A204.1 (cell line): Measurements from ENCODE around the gene MED26.

ENCODE experiments used
- FAIRE-seq: peaks from 2 replicates; lab custom pipeline; 2012; peaks lifted over from hg19 to GRCh38; lab: Jason Lieb, UNC

The MED26 gene

DNA sequence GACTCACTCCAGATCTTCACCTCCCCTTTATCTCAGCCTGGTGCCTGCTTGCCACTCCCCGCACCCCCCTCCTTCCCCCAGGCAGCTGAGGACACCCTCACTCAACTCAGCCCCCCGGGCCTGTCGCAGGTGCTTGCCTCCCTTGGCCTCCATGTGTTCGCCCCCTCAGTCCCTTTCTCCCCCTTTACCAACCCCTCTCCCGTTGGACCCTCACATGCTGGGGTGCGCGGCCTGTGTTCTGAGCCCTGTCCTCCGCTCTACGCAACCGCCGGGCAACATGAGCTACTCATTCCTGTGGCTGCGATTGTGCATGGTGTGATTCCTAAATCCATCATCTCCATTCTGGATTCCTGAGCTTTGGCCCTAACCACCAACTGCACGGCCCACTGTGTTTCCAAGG is 90.9 kb downstream of the MED26 start:
- no peak for FAIRE-seq

DNA sequence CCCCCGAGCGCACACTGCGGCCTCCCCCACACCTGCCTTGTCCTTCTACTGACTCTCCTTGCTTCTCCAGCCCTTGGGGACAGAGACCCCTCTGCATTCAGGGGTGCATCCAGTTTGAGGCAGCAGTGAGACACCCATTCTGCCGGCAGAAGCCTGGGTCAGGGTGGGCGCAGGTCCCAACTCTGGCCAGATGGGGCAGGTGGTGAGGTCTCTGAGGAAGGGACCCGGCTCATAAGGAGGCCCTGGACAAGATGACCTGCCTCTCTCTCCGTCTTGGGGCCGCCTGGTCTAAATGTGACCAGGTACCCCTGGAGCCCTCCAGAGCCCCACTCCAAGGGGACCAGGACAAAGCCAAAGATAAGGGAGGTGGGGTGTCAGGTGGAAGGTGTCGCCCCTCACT is 91.9 kb downstream of the MED26 start:
- no peak for FAIRE-seq

DNA sequence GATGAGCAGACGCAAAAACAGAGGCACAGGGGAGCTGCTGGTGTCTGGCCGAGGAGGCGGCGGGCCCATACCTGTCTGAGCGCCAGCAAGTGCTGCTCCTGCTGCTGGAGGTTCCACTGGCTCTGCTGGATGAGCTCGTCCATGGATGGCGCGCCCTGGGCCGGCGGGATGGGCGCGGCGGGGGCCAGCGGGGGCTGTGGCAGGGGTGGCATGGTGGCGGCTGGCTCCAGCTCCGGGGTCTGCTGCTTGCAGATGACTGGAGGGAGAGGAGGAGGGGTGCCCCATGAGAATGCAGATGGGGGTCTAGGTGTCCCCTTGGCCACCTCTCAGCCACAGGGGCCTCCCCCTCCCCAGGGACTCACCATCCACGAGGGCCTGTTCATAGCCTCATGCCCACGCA is 92.6 kb downstream of the MED26 start:
- no peak for FAIRE-seq

DNA sequence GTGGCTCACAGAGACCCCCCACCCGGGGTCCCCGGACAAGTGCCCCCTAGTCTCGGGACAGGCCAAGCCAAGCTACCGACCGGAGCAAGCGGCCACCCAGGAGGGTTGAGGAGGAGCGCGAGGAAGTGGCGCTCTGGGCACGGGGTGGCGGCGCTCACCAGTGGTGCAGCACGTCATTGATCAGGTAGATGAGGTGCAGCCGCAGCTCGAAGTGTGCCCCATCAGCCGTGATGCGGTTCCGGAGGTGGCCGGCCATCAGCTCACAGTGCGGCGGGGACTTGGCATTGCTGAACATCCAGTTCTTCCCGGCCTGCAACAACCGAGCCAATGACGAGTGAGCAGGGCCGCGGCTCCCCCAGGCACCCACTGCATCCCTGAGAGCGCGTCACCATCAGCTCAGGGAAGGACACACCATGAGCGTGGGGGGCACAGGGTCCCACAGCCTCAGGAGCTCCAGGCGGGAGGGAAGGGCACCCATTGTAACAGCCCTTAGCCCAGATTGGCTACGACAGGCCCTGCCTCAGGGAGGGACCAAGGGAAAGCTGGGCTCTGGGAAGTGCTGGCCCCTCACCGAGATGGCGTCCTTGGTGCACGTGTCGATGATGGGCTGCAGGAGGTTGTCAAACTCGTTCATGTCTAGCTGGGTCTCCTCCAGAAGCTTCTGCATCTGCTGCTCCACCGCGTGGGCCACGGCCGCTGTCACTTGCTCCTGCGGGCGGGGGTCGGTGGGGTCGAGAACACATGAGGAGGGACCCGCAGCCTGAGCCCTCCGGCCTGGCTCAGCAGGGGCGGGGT is 95.4 kb downstream of the MED26 start:
- no peak for FAIRE-seq

DNA sequence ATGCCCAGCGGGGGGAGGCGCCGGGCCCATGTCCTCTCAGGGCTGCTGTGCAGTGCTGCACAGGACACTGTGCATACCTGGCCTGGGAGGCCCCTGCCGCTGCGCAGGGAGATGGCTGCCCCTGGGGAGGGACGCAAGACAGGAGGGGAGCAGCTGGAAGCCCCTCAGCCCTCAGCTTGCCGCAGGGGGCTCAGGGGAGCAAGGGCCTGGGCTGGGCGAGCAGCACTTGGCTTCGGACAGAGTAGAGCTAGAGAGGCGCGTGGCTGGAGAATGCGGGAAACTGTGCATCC is 96.7 kb downstream of the MED26 start:
- no peak for FAIRE-seq

DNA sequence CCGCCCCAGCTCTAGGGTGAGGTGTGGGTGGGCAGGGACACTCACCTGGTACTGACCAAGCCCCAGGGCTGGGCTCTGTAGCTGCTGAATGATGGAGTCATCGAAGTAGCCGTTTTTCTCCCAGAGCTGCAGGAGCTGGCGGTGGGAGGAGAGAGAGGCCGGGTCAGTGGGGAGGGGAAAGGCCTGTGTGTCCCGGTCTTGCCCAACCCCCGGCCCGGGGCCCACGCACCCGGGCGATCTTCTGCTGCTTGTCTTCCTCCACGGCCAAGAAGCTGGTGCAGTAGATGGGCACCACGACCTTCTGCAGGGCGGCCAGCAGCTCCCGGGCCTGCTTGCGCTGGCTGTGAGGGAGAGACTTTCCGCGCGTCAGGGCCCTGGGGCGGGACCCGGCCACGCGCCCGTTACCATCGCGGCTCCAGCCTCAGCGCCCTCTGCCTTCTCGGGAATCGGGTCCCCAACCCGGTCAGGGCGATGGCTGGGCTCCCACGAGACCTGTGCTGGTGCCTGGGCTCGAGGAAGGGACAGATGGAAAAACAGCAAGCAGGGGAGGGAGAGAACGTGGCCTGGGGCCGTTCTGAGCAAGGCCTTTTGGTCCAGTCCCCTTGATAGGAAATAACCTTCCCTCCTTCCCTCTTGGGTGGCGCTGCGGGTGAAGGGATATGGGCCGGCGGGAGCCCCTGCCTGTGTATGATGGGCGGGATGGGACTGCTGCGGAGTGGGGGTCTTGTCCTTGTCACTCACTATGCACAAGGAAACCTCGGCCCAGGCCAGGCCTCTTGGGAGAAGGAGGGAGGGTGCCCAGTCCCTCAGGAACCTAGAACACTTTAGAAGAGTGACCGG is 97.2 kb downstream of the MED26 start:
- no peak for FAIRE-seq

DNA sequence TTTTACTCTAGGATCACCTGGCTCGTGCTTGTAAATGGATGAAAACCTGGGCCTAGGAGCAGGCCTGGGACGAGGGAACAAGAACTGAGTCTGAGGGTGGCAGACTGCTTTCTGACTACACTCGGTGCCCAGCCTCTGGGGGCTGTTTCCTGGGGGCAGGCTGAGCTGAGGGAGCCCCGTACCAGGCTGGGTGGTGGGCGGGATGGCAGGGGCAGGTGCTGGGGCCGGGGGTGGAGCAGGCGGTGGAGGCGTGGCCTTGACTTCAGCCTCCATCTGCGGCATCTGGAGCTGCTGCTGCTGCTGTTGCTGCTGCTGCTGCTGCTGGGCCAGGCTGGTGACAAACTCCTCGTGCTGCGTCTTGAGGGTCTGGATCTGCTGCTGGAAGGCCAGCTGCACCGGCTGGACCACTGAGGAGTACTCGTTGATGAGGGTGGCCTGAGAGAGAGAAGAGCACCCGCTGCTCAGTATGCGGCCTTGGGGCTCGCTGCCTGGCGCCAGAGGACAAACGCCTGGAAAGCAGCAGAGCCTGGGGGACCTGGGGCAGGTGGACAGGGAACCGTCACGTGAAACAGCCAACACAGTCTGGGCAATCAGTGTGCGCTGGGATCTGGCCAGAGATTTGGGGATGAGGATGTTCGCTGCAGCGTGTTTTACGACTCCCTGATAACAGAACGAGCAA is 98.4 kb downstream of the MED26 start:
- FAIRE-seq: no peak

DNA sequence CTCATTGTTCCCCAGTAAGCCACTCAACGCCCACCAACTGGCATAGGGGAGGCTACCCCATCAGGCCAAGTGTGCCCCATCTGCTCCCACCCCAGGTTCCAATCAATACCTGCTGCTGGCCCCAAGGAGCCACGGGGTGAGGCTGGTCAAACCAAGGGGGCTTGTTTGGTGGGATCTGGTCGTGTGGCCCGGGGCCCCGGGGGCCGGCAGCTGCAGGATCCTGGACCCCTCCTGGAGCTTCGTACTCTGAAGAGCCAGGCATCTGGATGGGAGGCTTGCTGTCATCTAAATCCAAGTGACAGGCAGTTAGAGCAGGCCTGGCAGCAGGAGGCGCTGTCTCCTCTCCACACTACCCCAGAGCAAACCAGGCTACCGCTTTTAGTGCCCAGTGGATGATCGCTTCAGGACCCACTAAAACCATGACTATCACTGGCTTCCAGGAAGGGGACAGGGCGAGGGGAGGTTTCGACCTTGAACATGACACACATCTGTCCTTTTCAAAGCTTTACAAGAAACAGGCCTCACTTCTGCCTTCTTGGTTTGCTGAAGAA is 100.0 kb downstream of the MED26 start:
- FAIRE-seq: no peak

DNA sequence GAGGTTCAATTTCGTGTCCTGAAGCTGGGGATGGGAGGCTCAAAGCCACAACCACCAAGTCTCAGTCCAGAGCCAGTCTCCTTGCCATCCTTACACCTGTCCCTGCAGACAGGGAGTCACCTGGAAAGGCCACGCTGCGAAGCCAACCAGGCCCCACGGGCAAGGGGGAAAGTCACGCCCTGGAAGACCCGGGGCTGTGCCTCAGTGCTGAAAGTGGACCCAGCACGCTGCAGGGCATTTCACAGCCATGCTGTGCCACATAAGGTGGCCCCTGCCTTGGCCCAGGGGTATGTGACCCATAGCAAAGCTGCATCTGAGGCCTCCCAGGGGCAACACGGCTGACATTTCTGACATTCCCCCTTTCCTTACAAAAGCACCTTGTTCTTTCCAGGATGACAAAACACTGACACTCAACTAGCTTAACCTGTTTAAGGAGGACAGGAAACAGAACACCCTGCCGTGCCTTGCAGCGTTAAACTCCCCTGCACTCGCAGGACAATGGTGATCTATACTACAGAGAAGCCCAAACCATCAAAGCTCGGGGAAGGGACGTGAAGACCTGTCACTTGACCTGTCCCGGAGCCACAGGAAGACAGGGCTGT is 100.6 kb downstream of the MED26 start:
- no peak for FAIRE-seq

DNA sequence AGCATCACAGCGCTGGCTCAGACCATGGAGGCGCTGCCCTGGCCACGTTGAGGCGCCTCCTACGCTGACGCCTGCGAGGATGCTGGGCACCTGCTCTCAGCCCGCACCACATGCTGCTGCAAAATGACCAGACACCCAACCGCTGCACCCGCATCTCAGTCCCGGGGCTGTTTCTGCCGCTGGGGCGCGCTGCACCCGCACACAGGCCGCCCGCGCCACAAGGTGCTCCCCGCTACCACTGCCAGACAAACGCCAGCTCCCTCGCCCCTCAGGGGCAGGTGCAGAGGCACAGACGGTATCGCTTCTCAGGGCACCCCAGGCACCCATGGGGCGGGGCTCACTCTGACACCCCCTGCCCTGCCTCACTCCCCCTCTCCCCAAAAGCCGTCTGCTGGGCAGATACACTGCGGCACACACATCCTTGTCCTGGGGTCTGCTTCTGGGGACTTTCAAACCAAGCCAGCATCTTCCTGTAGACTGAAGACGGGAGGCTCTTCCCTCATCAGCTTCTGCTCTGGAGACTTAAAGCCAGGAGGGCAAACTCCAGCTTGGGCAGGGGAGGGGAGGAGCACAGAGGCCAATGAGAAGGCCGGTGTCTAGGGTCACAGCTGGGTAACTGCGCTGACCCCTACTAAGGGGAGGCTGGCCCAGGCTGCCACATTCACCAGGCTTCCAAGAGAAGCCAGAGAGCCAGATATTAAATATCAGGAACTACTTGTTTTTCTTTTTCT is 102.1 kb downstream of the MED26 start:
- no peak for FAIRE-seq

DNA sequence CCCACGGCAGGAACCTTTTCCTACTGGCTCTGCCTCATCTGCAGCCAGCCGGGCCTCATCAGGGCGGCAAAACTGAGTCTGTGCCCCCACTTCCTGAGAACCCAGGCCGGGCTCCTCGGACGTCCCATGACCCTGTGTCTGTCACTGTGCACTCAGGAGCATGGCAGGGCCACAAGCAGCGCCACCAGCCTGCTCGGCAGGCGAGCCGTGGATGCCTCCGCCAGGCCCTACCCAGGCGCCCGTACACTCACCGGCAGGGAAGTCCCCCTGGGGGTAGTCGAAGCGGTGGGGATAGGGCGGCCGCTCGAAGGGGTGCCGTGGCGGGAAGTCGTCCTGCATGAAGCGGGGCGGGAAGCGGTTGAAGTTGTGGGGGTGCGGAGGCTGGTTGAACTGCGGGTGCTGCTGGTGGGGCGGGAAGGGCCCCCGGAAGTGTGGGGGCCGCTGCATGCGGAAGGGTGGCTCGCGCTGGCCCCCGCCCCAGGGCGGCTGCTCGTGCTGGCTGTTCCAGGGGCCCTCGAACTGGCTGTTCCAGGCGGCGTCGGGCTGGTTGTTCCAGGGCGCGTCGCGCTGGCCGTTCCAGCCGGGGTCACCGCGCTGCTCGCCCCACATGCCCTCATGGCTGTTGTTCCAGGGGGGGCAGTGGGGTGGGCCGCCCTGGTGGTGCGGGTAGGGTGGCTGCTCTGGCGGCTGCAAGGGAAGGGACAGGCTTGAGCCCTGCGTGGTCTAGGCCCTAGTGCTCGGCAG is 102.8 kb downstream of the MED26 start:
- no peak for FAIRE-seq
